Bronchial epithelial cell (primary cell): Measurements from ENCODE around the gene TYW1B. TPM values are rescaled to one million over a fixed set of nuclear protein-coding genes. Genes with fewer than 3 reads are reported as not detected.
"Not testable (repeated sequence)": the region's sequence is repeated elsewhere in the genome, so short reads cannot be mapped to it uniquely, and the experiment has no call there.

ENCODE experiments used
- DNase-seq: peaks from one replicate; pipeline ENCODE4 v3.0.0-alpha.2; 2010; ENCODE audit warnings: low read depth
- FAIRE-seq: peaks from 2 replicates; lab custom pipeline; 2011; peaks lifted over from hg19 to GRCh38; lab: Jason Lieb, UNC
- H3K27me3 ChIP-seq: 2 replicates; pipeline ENCODE4 v1.5.1; 2011; ENCODE audit warnings: low read length; ENCODE audit not compliant: control insufficient read depth, insufficient read depth
- H3K36me3 ChIP-seq: 2 replicates; pipeline ENCODE4 v1.5.1; 2011; ENCODE audit warnings: low read length; ENCODE audit not compliant: control insufficient read depth, insufficient read depth
- H3K4me3 ChIP-seq: 2 replicates; pipeline ENCODE4 v1.5.1; 2011; ENCODE audit warnings: mild to moderate bottlenecking, low read depth, low read length, control low read depth
- total RNA-seq: library from RNA; depleted of rRNA; stranded (reverse); fragments of >200 nt; gene quantifications from 2 replicates; pipeline ENCODE4 v1.2.1, GENCODE V29; 2014
- TF ChIP-seq, protein P1 (sequence below): IDR thresholded peaks from 2 replicates; pipeline ENCODE4 v1.5.1; 2011; ENCODE audit warnings: mild to moderate bottlenecking, moderate library complexity, low read length, control low read depth, inconsistent platforms; ENCODE audit not compliant: insufficient read depth, severe bottlenecking

Gene TYW1B
- total RNA-seq, 1 donor from 2014 or later, result 2.6 TPM

DNA sequence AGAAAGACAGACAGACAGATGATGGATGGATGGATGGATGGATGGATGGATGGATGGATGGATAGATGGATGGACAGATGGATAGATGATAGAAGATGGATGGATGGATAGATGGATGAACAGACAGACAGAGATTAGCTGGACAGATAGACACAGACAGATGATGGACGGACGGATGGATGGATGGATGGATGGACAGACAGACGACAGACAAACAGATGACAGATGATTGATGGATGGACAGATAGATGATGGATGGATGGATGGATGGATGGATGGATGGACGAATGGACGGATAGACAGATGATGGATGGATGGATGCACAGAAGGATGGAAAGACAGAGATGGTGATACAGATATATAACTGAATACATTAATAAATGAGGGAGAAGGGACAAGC lies 224.9 kb downstream of the TYW1B start:
- no peak overlapping the region for H3K4me3 ChIP-seq
- no peak for DNase-seq
- TF ChIP-seq, protein P1, sequence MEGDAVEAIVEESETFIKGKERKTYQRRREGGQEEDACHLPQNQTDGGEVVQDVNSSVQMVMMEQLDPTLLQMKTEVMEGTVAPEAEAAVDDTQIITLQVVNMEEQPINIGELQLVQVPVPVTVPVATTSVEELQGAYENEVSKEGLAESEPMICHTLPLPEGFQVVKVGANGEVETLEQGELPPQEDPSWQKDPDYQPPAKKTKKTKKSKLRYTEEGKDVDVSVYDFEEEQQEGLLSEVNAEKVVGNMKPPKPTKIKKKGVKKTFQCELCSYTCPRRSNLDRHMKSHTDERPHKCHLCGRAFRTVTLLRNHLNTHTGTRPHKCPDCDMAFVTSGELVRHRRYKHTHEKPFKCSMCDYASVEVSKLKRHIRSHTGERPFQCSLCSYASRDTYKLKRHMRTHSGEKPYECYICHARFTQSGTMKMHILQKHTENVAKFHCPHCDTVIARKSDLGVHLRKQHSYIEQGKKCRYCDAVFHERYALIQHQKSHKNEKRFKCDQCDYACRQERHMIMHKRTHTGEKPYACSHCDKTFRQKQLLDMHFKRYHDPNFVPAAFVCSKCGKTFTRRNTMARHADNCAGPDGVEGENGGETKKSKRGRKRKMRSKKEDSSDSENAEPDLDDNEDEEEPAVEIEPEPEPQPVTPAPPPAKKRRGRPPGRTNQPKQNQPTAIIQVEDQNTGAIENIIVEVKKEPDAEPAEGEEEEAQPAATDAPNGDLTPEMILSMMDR, result no peak
- H3K36me3 ChIP-seq, result no peaks in the 10 kb centered on the region
- H3K27me3 ChIP-seq, result no peaks in the 10 kb centered on the region
- no peak for FAIRE-seq

GRCh38 chr7:72601683-72602082 lies 226.3 kb downstream of the TYW1B start:
- H3K36me3 ChIP-seq, FAIRE-seq, H3K27me3 ChIP-seq, H3K4me3 ChIP-seq, DNase-seq: not testable (repeated sequence)

DNA sequence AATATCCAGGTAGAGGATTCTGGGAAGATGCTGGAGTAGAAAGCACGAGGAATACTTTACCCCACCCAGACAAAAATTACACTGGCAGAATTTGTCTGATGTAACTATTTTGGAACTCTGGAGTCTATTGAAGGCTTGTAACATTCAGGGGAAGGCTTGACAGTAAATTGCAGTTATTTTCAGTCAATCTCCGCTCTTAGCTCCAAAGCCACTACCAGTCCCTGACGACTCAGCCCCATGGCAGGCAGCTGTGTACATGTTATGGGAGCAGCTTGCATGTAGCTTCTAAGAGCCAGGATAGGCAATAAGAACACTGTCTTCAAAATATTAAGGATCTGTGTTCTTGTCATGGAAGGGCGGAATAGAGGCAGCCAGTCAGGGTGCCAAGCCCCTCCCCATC lies 238.0 kb downstream of the TYW1B start:
- DNase-seq, result not testable (repeated sequence)

GRCh38 chr7:72587267-72587666 lies 240.7 kb downstream of the TYW1B start:
- H3K27me3 ChIP-seq, FAIRE-seq, H3K4me3 ChIP-seq, H3K36me3 ChIP-seq: not testable (repeated sequence)
- peak; percentile 4 for DNase-seq

More for the DNA sequence above, 238.0 kb downstream of the TYW1B start:
- not testable (repeated sequence) for FAIRE-seq, H3K4me3 ChIP-seq, H3K36me3 ChIP-seq, H3K27me3 ChIP-seq

DNA sequence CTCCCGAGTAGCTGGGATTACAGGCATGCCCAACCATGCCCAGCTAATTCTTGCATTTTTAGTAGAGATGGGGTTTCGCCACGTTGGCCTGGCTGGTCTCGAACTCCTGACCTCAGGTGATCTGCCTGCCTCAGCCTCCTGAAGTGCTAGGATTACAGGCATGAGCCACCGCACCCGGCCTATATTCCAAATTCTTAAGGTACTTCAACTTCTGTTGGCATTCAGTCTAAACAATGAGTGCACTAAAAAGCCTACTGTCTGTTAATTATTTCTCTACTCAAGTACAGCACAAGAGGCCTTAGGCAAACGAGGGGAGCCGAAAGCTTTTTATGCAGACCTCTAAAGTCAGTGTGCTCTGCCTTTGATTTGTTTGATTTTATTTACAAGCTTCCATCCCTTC lies 243.4 kb downstream of the TYW1B start:
- not testable (repeated sequence) for H3K36me3 ChIP-seq, H3K27me3 ChIP-seq, FAIRE-seq, H3K4me3 ChIP-seq, DNase-seq

DNA sequence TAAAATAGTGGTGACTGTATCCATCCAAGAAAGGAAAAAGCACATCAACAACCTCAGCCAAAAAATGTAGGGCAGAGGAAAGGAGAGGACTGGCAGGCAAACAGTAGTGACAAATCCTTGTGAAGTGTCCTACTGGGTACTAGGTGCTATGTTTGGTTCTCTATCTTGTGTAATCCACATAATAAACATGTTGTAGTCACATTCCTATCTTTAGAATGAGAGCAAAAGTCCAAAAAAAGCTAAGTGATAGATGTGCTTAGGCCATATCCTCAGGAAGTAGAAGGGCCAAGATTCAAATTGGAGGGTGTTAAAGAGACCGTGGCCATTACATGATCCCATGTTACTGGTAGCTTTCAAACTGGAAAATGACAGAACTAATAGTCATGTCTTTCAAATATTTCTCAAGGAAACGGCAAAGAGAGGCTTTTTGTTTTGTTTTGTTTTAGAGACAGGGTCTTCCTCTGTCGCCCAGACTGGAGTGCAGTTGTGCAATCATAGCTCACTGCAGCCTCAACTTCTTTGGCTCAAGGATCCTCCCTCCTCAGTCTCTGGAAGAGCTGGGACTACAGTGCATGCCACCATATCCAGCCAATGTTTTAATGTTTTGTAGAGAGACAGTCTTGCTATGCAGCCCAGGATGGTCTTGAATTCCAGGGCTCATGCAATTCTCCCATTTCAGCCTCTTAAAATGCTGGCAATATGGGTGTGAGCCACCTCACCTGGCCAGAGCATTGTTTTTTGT lies 244.2 kb downstream of the TYW1B start:
- H3K27me3 ChIP-seq, FAIRE-seq, DNase-seq, H3K4me3 ChIP-seq, H3K36me3 ChIP-seq: not testable (repeated sequence)

DNA sequence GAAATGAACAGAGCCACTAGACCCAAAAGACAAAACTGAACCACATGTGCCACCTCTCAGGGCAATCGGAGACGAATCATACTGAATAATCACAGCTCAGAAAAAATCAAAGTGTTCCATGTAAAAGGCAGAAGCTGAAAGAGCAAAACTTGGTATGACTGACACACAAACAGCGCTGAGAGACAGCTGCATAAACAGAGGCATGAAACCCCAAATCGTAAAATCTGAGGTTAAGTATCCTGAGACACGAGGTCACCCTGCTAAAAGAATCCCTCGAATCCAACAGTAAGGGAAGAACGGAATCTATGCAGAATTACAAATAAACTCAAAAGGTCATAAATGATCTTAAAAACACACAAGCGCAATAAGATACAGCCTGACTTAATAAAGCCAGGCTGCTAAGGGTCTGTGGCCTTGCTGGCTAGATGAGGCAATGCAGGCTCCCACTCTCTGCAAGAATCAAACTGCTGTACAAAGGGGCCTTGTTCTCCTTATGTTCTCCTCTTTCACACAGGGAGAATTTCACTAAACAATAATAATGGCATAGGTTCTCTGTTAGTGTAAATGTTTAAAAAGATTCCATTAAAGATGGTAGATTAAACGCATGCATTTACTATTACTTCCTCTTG lies 247.7 kb downstream of the TYW1B start:
- not testable (repeated sequence) for DNase-seq, H3K4me3 ChIP-seq, FAIRE-seq, H3K36me3 ChIP-seq, H3K27me3 ChIP-seq

DNA sequence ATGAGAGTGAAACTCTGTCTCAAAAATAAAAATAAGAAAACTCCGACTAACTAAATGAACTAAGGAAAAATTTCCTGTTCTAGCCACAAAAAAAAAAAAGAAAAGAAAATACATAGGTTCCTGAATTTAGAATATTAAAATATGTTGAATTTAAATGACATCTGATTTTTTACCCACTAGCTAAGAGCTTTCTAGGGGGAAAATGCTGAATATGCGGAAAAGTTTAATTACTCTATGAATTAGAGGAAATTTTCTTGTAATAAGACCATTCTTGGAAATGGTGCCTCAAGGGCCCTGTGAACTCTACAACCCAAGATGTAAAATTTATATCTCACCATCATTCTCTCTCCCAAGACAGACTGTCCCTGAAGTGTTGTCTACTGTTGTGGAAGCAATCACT lies 250.9 kb downstream of the TYW1B start:
- FAIRE-seq (no peak), DNase-seq (no peak)
- Histone ChIP-seq H3K27me3 (no peaks in the 10 kb centered on the region), H3K36me3 (no peaks in the 10 kb centered on the region), H3K4me3 (no peak overlapping the region)
- TF ChIP-seq, protein P1, result no peak

GRCh38 chr7:72561988-72562387 lies 266.0 kb downstream of the TYW1B start:
- H3K36me3 ChIP-seq, H3K27me3 ChIP-seq, FAIRE-seq, H3K4me3 ChIP-seq, DNase-seq: not testable (repeated sequence)

GRCh38 chr7:72559546-72559945 lies 268.5 kb downstream of the TYW1B start:
- H3K36me3 ChIP-seq, DNase-seq, H3K27me3 ChIP-seq, FAIRE-seq, H3K4me3 ChIP-seq: not testable (repeated sequence)

- DNase-seq, H3K4me3 ChIP-seq, H3K36me3 ChIP-seq, FAIRE-seq, H3K27me3 ChIP-seq: not testable (repeated sequence)
These were observed 271.3 kb downstream of the TYW1B start for GRCh38 chr7:72556733-72557132.

DNA sequence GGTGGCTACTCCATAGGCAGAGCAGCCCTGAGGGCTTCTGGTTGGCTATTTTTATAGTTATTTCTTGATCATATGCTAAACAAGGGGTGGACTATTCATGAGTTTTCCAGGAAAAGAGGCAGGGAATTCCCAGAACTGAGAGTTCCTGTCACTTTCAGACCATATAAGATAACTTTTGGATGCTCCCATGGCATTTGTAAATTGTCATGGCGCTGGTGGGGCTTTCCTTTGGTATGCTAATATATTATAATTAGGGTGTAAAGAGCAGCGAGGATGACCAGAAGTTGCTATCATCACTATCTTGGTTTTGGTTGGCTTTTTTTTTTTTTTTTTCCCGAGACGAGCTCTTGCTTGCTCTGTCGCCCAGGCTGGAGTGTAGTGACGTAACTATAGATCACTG lies 272.8 kb downstream of the TYW1B start:
- not testable (repeated sequence) for H3K36me3 ChIP-seq, H3K27me3 ChIP-seq, H3K4me3 ChIP-seq, DNase-seq, FAIRE-seq
